HG03097 (cell line): ENCODE results near the gene RAB3IP.
A peak's percentile ranks its signal among the peaks of the same experiment; 100 is the strongest.

Experiments used
- ATAC-seq: cut with Tn5 transposase; IDR thresholded peaks from one replicate; pipeline ENCODE4 v1.9.1; 2021; ENCODE audit not compliant: unreplicated experiment, low FRiP score

Gene RAB3IP, protein sequence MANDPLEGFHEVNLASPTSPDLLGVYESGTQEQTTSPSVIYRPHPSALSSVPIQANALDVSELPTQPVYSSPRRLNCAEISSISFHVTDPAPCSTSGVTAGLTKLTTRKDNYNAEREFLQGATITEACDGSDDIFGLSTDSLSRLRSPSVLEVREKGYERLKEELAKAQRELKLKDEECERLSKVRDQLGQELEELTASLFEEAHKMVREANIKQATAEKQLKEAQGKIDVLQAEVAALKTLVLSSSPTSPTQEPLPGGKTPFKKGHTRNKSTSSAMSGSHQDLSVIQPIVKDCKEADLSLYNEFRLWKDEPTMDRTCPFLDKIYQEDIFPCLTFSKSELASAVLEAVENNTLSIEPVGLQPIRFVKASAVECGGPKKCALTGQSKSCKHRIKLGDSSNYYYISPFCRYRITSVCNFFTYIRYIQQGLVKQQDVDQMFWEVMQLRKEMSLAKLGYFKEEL

DNA sequence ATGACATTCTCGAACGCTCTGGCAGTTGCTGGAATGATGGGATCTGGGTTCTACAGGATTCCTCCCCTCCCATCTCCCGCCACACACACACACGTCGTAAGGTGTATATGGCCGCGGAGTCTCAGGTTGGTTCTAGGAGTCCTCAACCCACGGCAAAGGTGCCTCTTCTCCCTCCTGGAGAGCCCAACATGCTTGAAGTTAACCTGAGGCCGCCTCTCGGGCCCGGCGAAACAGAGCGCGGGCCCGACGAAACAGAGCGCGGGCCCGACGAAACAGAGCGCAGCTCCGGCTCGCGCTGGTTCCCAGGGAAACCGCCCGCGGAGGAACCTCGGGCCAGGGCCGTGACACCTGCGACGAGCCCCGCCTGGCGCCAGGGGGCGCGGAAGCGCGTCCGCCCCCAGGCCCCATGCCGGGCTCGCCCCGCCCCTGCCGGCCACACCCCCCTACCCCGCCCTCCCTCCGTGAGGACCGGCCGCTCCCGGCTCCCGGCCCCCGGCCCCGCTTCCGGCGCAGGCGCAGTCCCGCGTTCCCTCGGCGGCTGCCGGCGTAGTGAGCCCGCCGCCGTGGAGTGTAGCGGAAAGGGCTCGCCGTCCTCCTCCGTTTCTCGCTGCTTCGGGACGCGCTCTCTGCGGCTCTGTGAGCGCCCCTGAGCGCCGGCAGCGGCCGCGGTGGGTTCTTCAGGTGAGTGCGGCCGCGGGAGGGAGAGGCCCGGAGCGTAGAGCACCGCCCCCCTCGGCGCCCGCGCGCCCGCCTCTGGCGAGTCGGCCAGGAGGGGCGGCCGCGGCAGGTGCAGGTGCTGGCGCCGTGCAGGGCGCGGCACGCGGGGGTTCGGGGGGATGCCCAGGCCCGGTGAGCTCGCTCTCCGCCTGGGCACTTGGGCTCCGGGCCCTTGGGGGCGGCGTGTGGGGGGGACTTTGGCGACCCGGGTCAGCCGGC, at the start of gene RAB3IP:
TSS of gene RAB3IP (plus strand) at position 510 of the 936 bp plus-strand sequence. CDS start 16,549 bp downstream, outside the sequence.
- ATAC-seq, result peak; percentile 82

DNA sequence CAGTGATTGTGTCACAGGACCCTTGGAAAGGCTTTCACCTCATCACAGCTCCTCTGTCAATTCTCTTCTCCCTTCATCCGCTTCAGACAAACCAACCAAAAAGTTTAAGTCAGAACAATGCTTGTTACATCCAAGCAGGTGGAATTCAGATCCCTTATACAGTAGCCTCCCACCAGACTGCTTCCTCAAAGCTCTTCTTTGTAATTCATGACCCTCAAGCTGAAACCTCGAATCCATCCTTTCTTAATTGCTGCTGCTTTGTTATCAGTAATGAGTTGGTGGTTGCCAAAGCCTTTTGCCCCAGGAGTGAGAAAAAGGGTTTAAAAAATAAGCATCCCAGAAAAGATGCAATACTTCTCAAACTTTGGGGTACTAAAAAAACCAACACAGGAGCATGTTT, 49.0 kb upstream of the RAB3IP start:
- no peak for ATAC-seq

DNA sequence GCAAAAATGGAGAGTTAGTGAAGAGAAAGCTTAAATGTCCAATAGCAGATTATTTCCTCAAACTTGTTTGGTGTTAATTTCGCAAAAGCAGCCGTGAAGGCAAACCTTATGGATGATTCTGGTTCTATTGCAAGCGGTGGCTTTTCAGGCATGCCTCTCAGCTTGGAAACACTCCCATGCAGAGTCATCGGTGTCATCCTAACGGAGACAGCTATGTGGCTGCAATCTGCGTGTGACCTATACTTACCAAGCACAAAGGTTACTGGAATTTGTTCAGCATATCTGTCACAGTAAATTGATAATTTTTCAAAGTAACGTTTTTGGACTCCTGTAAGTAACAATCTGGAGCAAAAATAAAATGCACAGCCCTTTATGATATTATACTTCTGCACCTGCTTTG, 44.5 kb upstream of the RAB3IP start:
- ATAC-seq, result no peak

DNA sequence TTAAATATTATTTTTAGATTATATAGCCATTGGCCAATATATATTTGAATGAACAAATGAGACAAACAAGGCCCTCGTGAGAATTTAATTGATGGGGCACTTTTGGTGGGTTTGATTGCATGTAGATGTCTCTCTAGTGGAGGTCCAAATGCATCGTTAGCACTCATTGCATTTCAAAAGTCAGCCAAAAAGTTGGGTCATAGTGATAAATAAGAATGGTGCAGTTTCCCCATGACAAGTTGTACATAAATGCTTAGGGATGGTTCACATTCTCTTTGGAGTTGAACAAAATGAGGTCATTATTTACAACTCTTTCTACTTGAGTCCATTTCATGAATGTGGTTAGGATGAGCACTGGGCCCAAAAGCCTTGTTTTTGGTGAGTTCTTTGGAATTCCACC, 40.6 kb upstream of the RAB3IP start:
- no peak for ATAC-seq

DNA sequence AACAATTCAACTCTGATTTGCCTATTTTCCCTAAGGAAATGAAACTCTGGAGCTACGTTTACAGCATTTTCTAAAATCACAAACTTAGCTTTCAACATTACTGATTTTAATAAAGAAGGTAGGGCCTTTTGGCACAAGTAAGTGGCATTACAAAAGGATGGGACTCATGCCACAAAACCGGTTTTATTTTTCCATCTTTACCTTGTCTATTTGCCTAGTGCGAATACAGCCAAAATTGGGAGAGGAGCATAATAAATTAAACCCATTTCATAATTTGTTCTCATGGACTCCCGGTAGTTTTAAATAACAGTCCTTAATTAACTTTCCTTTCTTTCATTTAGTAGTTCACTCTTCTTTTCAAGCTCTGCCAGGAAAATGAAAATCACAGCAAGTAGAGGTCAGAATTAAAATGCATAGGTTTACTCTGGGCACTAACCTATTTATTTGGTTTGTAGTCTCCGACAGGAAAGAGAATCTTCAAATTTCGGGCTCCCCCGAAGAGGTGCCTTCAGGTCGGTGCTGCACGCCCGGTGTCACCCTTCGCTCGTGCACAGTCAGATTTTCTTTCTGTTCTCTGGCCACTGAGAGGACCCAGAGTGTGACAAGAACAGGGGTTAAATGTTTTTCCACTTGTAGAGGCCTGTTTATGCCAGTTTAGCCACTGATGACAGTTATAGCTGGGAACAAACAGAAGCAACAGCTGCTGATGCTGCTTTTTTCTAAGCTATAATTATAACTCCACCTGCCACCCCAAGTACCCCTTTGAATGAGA, 39.7 kb upstream of the RAB3IP start, which contains the start of gene BEST3:
TSS of gene BEST3 (minus strand) at position 535 of the 772 bp plus-strand sequence. CDS start 1,505 bp downstream, outside the sequence.
- ATAC-seq, result no peak

DNA sequence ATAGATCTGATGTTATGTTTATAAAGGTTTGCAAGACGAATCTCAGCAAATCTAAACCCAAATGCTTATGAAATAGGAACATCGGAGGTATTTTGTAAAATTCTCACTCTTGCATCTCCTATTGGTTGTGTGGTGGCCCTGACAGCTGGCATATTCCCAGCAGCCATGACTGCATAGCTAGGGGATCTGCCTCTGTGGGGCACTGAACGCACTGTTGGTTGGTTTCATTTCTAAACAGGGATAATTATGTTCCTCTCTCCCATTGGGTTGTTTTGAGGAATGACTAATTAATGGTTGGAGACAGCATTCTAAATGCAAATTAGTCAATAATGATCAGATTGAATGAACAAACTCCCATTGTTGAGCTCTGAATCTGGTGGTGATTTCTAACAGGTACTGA, 36.8 kb upstream of the RAB3IP start:
- no peak for ATAC-seq

DNA sequence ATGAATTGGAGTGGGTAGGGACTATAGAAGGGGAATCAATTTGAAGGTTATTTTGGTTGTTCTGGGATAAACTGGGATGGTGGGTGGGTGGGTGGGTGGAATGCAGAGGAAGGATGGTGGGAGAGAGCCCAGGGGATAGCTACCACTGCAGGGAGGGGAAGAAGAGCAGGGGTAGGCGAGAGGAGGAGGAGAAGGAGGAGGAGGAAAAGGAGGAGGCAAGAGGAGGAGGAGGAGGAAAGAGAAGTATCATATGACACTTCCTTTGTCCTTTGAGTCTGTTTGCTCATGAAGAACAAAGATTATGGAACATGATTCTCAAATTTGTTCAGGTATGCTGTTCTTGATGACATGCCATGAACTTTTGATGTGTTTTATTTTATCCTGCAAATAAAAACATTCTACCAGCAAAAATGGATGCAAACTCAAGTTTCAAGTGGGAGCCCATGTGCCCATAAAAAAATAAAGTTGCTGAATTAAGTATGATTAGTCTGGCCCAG, 35.5 kb upstream of the RAB3IP start:
- no peak for ATAC-seq

DNA sequence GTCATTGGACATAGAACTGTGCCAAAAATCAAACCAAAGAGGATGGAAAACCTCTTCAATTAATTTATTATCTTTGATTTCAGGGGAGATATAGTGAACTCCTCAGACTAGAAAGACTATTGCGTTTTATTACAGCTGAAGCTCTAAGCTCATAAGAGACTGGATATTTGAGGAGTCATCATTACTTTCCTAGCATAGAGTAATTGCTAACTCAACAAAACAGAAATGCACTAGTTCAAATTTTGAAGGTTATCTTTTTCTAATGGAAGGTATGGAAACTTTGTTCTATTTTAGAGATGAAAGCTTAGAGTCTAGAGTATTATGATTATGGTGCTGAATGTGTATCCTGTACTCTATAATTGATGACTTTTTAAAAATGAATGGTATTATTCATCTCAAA, 34.3 kb upstream of the RAB3IP start:
- no peak for ATAC-seq

DNA sequence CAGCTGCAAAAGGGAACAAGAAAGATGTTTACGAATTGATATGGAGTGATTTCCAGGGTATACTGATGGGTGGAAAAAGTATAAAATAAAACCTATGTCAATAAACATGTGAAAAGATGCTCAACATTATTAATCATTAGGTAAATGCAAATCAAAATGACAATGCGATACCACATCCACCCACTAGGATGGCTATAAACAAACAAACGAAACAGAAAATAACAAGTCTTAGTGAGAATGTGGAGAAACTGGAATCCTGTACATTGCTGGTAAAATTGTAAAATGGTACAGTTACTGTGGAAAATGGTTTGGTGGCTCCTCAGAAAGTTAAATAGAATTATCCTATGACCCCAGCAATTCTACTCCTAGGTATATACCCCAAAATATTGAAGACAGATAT, 30.0 kb upstream of the RAB3IP start:
- no peak for ATAC-seq

DNA sequence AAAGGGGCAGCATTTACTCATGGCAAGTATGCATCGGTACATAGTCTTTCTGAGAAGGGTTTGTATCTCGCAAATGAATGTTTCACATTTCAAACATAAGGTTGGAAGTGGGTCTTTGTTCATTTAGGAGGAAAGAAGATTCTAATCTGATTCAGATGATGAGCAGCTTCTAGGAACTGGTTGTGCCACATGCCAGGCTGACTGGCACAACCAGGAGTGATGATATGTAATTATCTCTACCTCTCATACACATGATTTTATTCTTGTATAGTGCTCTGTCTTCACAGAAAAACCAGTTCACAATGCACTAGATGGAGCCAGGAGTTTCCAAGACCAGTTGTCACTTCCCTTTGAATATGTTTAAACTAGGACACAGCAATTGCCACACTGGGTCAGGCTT, 25.8 kb upstream of the RAB3IP start:
- no peak for ATAC-seq

DNA sequence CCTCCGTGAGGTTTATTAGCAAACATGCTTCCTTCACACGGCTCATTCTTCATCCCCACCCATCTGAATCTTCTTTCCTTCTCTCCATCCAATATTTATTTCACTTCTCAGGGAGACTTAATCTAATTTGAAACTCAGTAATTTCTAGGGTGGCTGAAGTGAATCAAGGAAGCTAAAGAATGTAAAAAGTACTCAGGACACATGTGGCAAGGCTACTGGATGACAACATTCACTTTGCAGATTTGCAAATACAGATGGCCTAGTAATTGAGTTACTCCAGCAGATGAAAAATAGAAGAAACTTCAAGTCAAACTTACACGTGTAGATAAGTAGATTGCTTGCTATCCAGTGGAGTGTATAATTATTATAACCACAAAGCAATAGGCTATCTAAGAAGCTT, 24.1 kb upstream of the RAB3IP start:
- ATAC-seq, result no peak

DNA sequence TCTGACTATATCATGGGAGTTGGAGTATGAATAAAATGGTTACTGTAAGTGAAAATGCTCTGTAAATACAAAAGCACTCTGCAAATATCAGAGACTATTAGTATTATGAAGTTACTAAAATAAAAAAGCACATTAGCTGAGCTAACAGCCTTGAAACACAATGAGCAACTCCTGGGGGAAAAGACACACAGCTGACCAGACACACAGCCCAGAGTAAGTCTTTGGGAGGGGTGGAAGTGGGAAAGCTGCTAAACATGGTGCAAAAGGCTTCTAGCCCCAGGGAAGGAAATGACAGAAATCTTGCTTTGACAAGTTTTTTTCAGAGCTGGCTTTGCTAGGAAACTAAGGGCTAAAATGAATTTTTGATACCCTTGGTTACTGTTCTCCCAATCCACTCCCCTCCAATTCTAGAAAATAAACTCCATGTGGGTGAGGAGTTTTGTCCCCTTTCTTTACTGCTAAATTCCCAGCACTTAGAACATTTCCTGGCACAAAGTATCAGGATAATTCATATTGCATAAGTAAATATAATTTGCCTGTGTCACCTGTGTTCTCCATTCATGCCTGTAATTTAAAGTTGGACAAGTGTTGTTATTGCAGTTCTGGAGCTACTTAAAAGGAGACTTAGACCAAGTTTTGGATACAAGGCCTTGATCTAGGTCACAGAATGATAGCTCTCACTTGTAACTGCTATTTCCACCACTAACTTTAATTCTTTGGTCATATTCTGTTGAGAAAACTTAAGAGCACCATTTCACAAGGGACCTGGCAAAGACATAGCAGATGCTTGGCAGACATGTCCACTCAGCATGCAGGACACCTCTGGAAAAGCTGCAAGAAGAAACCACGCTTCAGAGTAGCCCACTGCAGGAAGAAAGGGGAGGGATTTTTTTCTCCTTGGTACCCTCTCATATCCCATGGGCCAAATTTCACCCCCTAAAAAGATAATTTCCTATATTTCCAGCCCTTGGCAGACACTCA, 19.0 kb upstream of the RAB3IP start:
- no peak for ATAC-seq

DNA sequence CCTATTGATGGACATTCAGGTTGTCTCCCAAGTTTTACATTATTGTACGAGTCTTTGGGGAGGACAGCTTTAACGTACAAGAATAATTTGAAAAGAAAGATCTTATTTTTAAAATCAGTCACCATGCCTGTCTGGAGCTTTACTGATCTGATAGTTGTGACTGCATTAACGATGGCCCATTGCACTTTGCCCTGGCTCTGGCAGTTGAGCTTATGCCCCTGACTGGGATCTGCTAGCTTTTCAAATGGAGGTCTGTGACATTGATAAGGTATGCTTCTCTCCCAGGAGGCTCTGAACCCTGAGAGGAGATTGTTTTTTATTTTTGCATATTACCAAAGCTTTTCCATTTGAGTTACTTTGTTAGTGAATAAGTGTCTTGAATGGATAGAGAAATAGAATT, 17.9 kb upstream of the RAB3IP start:
- ATAC-seq, result no peak

DNA sequence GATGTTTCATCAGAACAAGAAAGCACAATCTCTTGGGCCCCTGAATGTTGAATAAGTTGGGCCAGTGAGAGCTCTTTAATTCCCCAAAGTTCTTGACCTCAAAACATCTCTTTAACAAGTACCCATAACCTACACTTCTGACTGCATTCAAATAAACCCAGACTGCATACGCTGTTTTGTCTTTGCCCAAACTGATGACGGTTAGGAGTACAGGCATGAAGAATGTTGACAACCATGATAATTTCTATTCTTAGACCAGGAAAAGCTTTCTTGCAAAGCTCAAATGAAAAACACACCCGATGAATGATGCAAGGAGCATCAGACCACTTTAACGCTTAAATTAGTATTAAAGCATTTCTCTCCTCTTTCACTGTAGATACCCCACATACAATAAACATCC, 11.7 kb upstream of the RAB3IP start:
- no peak for ATAC-seq

DNA sequence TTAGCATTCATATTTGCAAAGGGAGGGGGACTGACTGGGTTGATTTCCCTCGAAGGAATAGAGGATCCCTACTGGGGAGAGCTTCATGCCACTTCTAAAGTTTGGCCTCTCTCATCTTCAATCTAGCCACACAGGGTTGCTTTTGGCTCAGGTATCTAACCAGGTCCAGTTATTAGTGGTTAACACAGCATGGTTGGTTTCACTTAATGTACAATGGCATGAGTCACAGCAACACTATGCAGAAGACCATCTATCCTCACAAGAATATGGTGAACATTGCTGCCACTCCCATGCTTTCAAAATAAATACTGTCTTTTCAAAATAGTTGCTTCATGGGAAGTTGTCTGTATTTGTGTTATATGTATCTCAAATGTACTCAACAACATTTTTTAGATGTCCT, 6.6 kb upstream of the RAB3IP start:
- ATAC-seq, result no peak

DNA sequence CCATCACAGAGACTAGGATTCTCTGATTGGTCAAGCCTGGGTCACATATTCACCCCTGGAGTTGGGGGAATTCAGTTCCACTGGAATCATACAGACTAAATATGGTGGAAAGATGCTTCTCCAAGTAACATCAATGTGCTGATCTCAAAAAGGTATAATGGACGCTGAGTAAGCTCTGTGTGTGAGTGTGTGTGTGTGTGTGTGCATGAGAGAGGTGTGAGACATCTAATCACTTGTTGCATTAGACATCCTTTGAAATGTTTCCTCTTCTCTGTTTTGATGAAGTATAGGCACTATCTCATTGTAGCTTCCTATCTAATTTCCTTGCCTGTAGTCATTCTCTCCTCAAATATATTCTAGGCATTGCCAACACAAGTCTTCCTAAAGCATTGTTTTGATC, 5.0 kb upstream of the RAB3IP start:
- ATAC-seq, result no peak

DNA sequence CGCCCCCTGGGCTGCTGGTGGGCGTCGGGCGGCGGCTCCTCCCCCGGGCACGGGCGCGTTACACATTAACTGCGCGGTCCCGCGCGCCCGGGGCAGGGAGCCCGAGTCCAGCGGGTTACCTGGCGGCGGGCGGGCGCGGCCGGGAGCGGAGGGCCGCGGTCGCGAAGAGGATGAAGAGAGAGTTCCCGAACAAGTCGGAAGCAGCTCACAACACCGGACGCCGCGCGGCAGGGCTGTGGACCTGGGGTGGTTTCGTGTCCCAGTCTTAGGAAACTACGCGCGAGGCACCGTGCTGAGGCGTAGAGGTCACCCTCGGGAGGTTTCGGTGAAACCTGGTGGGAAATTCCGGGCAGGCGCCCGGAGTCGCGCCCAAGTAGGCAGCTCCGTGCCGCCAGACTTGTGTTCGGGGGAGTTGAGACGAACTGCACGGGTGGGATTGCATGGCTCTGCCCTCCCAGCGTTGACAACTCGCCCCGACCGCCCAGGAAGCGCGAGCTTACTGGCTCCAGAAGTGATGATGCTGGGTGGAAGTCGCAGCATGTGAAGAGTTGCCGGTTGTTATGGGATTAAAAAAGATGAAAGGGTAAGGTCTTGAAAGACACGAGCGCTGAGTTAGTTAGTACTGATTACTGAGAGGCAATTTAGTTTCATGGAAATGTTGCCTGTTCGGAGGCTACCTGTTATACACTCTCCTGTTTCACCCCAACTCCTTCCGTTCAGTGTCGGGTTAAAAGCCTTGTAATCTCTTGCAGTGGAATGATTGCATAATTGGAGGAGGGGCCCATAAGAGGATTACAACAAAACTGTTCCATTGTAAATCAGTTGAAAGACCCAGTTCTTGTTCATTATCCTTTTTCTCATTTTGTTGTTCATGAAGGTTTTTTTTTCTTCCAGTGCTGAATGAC, 879 bp downstream of the RAB3IP start:
- ATAC-seq, result peak; percentile 41

DNA sequence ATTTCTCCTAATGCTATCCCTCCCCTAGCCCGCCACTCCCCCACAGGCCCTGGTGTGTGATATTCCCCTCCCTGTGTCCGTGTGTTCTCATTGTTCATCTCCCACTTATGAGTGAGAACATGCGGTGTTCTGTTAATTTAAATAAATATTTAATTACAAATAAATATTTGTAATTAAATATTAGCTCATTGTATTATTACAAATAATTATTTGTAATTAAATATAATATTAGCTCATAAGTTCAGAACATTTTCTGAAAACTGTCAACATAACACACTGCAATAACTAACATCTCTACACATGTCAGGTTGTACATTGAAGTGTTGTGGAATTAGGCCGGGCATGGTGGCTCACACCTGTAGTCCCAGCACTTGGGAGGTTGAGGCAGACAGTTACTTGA, 5.4 kb downstream of the RAB3IP start:
- no peak for ATAC-seq
